Activated T-cell treated with anti-CD3 and anti-CD28 coated beads, Interleukin-2, amount 50 U/mL, for 1 hour (primary cell): Measurements from ENCODE around the gene PRKAG2.

ENCODE experiments used
- DNase-seq: peaks from one replicate; pipeline ENCODE4 v3.0.0-alpha.2; 2020

Gene PRKAG2

GRCh38 chr7:151721694-151722093, 155.2 kb downstream of the PRKAG2 start:
- no peak for DNase-seq

- DNase-seq, result no peak
These were observed 155.7 kb downstream of the PRKAG2 start for GRCh38 chr7:151721236-151721635.

GRCh38 chr7:151720280-151720679, 156.6 kb downstream of the PRKAG2 start:
- no peak for DNase-seq

- DNase-seq, result no peak
These were observed 157.0 kb downstream of the PRKAG2 start for GRCh38 chr7:151719897-151720242.

- DNase-seq, result no peak
These were observed 157.7 kb downstream of the PRKAG2 start for GRCh38 chr7:151719031-151719896.

DNA sequence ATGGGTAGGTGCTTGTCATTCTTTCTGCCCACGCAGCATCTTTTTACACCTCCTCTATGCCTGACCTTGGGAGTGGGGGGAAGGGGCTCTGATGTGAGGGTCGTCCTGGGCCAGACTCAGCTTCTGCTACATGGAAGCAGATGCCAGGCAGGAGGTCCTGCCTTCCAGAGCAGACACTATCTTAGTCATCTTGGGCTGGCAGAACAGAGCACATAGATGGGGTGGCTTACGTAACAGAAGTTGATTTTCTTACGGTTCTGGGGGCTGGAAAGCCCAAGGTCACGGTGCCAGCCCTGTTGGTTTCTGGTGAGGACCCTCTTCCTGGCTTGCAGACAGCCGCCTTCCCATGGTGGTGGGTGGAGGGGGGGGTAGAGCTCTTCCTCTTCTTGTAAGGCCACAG, 159.0 kb downstream of the PRKAG2 start:
- DNase-seq, result no peak

- DNase-seq, result no peak
These were observed 159.5 kb downstream of the PRKAG2 start for GRCh38 chr7:151717415-151717814.

DNA sequence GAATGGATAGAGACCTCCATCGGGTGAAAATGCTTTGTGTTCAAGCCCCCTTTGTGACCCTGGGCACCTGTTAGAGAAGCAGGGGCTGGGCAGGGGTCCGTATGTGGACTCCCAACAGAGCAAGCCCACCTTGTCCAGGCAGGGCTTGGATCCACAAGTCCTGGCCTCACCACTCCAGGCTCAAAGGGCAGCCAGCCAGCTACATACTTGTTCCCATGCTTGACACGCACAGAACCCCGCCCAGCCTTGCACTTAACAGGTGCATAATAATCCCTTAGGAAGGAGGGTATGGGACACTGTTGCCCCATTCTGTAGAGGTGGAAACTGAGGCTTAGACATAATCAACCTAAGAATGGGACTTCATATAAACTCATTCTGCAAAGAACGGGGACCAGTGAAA, 160.6 kb downstream of the PRKAG2 start:
- DNase-seq, result no peak

GRCh38 chr7:151715666-151716315, 161.1 kb downstream of the PRKAG2 start:
- DNase-seq, result no peak

- DNase-seq, result no peak
These were observed 162.7 kb downstream of the PRKAG2 start for GRCh38 chr7:151714201-151714600.

DNA sequence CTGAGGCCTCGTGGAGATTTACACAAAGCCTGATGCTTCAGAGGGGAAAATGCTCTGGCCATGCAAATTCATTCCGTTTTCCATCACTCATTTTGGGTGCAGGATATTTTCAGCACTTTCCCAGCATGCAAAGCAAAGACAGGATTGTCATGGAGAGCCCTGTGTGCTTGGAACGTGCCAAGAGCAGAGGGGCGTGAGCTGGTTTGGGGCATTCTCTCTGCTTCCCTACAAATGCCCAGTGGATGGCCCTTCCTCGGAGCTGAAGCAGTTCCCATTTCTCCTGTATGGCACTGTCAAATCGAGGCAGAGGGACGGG, 164.1 kb downstream of the PRKAG2 start:
- no peak for DNase-seq

DNA sequence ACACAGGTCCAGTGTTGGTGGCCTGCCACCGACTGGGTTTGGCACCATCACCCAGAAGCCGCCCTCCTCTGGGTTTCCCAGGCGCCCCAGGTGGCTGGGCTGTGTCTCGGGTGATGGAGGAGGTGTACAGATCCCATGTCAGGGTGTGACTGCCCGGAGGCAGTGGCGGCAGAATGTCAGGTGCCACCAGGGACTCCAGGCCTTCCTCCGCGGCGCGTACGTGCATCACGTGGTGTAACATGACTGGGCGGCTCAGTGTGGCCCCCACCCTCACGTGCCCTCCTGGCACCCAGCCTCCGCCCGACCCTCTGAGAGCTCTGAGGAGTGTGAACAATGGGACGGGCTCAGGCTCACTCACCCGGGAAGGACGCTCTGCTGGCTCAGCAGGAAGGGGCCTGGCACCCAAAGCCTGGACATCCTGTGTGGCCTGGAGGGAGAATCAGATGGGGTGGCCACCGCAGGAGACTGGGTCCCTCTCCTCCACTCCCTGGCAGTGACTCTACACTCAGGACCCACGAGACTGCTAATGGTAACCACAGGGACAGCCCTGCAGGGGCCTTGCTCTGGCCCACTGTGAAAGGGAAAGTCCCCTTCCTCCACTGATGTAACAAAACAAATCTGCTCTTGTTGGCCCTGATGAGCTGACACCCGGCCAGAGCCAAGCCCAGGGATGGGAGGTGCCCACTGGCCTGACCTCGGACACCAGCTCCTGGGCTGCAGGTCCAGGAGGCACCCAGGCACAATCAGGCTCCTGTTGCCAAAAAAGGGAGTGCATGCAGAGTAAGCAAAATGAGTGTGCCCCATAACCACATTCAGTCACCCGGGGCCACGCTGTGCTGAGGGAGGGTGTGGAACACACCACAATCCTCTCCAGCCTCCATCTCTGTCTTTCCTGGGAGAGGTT, 164.8 kb downstream of the PRKAG2 start:
- DNase-seq, result no peak

GRCh38 chr7:151711435-151711872, 165.5 kb downstream of the PRKAG2 start:
- no peak for DNase-seq

- no peak for DNase-seq
These were observed 166.1 kb downstream of the PRKAG2 start for GRCh38 chr7:151710646-151711434.

GRCh38 chr7:151710121-151710640, 166.7 kb downstream of the PRKAG2 start:
- no peak for DNase-seq

DNA sequence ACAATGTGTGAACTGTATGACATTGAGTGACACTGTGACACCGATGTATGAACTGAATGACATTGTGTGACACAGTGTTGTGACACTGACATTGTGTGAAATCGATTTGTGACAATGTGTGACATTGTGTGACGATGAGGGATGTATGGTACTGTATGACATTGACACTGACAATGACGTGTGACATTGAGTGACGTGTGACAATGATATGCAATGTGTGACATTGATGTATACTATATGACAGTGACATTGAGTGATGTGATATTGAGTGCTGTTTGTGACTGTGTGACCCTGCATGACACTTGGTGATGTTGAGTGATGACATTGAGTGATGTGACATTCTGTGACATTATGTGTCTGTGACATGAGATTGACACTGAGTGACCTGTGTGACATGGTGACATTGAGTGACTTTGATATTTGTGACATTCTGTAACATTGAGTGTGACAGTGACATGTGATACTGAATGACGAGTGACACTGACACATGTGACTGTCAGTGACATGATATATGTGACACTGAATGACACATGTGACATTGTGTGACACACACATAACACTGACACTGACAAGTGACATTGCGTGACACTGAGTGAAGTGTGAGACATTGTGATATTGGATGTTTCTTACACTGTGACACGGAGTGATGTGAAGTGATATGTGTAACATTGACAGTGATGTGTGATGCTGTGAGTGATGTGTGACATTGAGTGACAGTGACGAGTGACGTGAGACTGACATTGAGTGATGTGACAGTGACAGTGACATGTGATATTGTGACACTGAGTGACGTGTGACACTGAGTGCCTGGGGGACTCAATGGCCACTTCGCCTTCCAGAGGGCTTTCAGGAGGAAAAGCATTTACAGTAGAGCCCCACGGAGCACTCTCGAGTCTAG, 167.5 kb downstream of the PRKAG2 start:
- no peak for DNase-seq

DNA sequence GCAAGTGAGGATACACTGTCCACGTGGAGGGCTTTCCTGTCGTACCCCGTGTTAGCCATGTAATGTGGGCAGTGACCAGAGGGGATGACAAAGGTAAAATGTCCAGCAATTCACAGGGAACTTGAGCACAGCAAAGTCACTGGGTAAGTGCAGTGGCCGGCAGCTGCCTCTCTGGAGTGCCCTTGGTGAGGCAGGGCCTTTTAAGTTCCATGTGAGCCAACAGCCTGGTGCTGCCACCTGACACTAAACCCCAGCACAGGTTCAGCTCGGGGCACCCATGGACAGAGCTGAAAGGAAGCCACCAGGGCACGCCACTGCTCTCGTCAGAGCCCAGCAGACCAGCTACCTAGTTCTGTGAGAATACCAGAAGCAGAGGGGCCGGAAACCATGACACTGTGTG, 168.3 kb downstream of the PRKAG2 start:
- no peak for DNase-seq

- no peak for DNase-seq
These were observed 169.2 kb downstream of the PRKAG2 start for GRCh38 chr7:151707757-151708156.

DNA sequence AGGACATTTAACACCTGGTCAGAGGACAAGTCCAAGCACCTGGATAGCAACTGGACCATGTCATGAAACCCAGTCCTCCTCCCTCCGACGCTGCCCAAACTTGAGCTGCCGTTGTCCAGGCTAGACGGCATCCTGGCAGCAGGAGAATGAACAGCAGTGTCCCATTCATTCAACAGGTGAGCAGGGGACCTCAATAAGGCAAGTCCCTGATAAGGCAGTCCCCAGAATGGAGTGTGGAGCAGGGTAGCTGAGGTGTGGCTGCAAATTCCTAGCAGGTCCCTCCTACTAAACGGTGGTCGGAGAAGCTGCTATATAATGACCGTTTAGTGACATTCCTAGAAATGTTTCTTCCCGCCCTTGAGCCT, 169.8 kb downstream of the PRKAG2 start:
- DNase-seq, result no peak

GRCh38 chr7:151706277-151707104, 170.4 kb downstream of the PRKAG2 start:
- DNase-seq, result no peak
